Posterior vena cava (tissue), 2 donors: ENCODE results near the gene TP53RK. TPM values are rescaled to one million over a fixed set of nuclear protein-coding genes. Genes with fewer than 3 reads are reported as not detected.

Source experiments
- DNase-seq: peaks from one replicate; pipeline ENCODE4 v3.0.0-alpha.2; 2020; ENCODE audit warnings: low spot score
- intact Hi-C, 2 donors: fragments of 100-400 bp; cut with DNase I; formaldehyde crosslinking; loops; one replicate each; pipeline versions ENCODE4 v1.14.1 to v1.14.2; 2022 to 2023
- total RNA-seq, 2 donors: library from RNA; stranded (reverse); fragmentation: NEBNext Ultra II Directional; extraction: Animal tissue kit (Norgen Biotek cat#: 25700); gene quantifications; one replicate each; pipeline ENCODE4 v1.2.1, GENCODE V29; 2021
- donor health status: DM: yes; HTN: yes; CAD: no.
- donor health status: DM: yes; HTN: yes; CAD: no.

TP53RK gene
- total RNA-seq, 2 donors from 2014 or later: 9.5 to 12.4 TPM

DNA sequence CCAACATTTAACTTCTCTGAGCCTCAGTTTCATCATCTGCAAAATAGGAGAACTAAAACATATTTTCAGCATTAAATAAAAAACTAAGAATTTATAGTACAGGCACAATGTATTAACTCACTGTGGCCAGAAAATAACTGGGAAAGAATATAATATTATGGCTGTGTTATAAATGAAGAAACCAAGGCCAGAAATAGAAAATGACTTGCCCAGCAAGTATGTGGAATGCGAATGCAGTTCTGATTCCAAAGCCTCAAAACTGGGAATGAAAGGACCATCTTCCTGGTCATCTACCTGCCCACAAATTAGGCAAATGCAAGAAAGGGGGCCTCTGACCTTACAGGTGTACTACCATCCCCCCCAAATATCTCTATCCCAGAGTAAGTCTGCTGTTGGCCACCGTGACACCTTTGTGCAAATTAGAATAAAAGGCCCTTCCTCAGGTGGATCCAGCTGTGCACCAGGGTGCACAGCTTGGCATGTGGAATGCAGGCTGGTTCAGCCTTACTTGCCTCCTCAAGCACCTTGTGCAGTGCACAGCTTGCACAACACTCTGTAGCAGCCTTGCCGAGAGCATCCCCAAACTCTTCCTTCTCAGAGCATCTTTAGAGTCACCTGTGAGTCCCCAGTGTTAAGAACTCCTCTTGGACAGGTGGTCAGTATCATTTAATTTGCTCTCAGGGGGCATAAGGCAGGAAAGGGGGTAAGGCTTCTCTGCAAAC lies 42.4 kb downstream of the TP53RK start:
- no peak for DNase-seq
- intact Hi-C loops: no loop called here

DNA sequence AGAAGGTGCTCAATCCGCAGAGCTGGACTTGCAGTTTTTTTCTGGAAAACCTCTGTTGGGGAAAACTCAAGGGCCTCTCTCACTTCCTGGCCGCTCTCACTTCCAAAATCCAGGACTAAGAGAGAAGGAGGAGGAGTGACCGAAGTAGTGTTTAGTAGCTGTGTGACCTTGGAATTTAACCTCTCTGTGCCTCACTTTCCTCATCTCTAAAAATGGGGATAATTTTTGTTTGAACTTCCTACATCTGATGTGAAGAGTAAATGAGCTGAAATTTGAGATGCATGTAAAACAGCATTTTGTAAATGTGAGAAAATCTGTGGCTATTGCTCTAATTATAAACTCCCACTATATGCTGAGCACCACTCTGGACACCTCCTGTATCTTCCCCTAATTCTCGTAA lies 43.1 kb downstream of the TP53RK start:
- intact Hi-C loops: no loop called here
- no peak for DNase-seq

DNA sequence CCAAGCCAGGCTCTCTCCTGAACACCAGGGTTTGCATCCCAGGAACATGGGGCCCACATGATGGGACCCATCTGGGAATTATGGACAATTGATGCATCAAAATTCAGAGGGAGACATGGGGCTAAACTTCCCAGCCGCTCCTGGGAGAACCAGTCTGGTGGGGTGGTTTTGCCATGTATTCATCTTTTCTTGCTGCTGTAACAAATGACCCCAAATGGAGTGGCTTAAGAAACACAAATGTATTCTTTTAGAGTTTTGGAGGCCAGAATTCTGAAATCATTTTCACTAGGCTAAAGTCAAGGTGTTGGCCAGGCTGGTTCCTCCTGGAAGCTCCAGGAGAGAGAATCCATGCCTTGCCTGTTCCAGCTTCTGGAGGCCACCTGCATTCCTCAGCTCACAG lies 44.5 kb downstream of the TP53RK start:
- DNase-seq: no peak
- intact Hi-C loops: no loop called here

DNA sequence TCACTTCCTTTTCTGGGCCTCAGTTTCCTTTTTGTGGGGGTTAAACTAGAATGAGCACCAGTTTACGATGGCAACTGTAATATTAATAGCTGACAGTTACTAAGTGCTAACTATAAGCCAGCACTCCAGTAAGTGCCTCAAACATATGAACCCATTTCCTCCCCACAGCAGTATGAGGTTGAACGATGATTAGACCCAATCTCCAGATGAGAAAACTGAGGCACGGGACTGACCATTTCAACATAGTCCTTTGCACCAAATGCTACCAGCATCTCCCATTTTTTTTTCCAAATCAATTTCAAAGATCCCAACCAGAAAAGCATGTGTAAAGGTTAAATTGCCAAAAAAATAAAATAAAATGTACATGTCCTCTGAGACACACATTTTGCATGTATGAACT lies 45.1 kb downstream of the TP53RK start:
- intact Hi-C loops: no loop called here

GRCh38 chr20:46642969-46643343 lies 46.3 kb downstream of the TP53RK start:
- intact Hi-C loops: no loop called here
- no peak for DNase-seq

More for the DNA sequence above, 45.1 kb downstream of the TP53RK start:
- DNase-seq: no peak

- DNase-seq: no peak
- intact Hi-C loops: no loop called here
Observed at GRCh38 chr20:46642265-46642968, 46.8 kb downstream of the TP53RK start.

- intact Hi-C loops: no loop called here
- DNase-seq: no peak
Observed at GRCh38 chr20:46641424-46641823, 47.8 kb downstream of the TP53RK start.

DNA sequence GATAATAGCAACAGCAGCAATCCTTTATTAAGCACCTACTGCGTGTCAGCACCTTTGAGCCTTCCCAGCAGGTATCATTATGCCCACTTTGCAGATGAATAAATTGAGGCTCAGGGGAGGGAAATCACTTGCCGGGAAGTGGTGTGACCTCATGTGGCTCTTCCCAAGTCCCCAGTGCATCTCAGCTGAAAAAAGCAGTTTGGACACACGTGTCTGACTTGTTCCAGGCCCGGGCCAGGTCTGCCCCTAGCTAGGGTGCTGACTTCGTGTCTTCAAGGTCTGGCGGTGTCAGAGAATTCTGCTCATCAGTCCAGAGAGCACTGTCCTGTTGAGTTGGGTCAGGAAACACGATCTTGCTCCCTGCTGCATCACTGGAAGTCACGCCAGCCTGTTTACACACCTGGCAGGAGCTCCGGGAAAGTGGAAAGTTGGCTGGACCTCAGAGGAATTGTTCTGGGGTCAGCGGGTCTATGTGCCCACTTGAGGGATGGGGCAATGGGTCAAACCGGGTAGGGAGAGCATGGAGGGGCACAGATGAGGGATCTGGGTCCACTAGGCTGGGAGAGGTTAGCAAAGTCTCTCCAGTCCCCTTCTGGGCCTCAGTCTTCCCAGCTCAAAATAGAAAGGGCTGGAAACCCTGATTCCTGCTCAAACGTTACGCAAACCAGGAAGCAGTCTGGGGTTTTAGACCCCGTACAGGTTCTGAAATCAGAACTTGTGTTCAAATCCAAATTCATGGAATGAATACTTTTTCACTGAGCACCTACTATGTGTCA lies 48.5 kb downstream of the TP53RK start:
- no peak for DNase-seq
- intact Hi-C loops: no loop called here

GRCh38 chr20:46640044-46640443 lies 49.2 kb downstream of the TP53RK start:
- DNase-seq: no peak
- intact Hi-C loops: no loop called here

GRCh38 chr20:46639587-46639986 lies 49.7 kb downstream of the TP53RK start:
- intact Hi-C loops: no loop called here
- DNase-seq: no peak

DNA sequence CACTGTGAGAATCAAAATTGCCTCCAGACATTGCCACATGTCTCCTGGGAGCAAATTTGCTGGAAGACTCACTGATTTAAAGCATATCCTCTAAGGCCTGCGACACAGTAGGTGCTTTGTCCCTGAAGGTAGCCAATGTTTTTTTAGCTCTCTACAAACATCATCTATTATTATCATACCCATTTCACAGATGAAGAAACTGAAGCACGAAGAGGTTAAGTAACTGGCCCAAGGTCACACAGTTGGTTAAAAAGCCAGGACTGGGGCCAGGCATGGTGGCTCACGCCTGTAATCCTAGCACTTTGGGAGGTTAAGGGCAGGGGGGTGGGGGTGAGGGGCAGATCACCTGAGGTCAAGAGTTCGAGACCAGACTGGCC lies 50.4 kb downstream of the TP53RK start:
- DNase-seq: no peak
- intact Hi-C loops: no loop called here

DNA sequence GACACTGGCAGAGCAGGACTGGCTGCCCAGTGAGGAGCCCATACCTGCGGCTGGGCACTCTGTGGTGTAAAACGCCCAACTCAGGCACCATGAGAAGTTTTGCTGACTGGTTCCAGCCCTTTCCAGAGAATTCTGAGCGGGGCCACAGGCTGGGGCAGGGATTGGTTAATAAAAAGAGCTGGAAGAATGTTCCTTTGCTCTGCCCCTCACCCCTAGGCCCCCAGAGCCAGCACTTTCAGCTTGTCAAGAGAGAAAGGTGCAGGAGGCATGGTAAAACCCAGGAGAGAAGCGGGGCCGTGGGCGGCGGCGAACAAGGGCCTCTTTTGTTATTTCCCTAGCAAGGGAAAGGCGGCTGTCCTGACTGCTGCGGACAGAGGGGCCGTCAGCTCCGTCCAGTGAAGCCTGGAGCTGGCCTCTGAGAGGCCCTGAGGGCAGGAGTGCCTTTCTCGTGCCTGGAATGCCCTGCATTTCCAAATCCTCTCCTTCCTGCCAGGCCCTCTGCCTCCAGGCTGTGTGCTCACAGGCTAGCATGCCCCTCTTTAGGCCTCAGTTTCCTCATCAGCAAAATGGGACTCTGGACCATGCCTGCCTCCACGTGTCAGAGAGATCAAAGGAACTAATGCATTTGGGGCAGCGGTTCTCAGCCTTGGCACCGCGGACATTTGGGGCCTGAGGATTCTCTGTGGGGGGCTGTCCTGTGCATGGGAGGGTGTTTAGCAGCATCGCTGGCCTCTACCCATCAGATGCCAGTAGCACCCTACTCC lies 50.9 kb downstream of the TP53RK start:
- intact Hi-C loops: no loop called here
- no peak for DNase-seq

DNA sequence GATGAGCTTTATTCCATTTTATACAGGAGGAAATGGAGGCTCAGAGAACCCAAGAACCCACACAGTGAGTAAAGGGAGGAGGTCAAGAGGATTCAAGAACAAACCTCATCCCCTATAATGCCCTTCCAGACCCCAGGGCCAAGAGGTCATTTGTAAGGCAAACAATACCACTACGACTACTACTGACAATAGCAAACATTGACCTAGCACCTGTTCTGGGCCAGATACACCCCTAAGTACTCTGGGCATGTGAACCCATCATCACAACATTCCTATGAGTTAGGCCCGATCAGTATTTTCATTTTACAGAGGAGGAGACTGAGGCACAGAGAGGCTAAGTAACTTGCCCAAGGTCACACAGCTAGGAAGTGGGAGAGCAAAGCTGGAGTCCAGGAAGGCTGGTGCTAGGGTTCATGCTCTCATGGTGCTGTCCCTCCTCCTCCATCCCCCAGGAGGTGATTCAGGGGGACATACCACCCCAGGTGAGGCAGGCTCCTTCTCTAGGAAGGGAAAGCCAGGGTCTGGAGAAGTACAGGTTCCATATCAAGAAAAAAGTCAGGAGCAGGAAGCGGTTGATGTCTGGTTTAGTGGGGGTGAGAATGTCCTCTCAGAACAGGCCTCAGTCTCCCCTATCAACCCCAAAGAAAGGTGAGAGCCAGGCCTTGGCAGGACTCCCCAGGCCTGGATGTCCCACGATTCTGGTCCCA lies 51.7 kb downstream of the TP53RK start:
- intact Hi-C loops: no loop called here

GRCh38 chr20:46637020-46637419 lies 52.2 kb downstream of the TP53RK start:
- no peak for DNase-seq
- intact Hi-C loops: no loop called here

More for the DNA sequence above, 51.7 kb downstream of the TP53RK start:
- DNase-seq: no peak

GRCh38 chr20:46636514-46636913 lies 52.7 kb downstream of the TP53RK start:
- intact Hi-C loops: no loop called here
- no peak for DNase-seq

- no peak for DNase-seq
- intact Hi-C loops: no loop called here
Observed at GRCh38 chr20:46635514-46636136, 53.6 kb downstream of the TP53RK start.

DNA sequence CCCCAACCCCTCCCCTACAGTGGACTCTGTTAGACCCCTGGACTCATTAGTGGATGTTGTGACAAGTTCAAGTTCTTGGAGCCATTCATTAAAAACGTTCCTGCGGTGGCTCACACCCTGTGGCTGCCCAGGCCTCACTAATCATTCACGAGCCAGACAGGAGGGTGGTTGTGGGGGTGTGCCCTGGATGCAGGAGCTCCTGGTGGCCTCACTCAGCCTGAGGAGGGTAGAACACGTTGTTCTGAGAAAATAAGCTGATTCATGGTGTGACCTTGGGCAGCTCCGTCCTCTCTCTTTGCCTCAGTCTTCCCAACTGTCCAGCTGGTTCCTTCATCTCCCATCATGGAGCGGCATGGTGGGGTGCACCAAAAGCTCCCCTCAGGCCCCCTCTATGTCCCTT lies 54.7 kb downstream of the TP53RK start:
- intact Hi-C loops: no loop called here
- no peak for DNase-seq
